SK-N-SH treated with all-trans-retinoic acid at 6 μM for 48 hours (cell line): ENCODE results near the gene STXBP3.

Experiments
- ATAC-seq: fragments of 200-7000 bp; cut with Tn5 transposase; 3 replicates; pipeline ENCODE4 v1.9.1; 2020; ENCODE audit warnings: mild to moderate bottlenecking, moderate library complexity
- ARNTL ChIP-seq: fragments of 450-650 bp; formaldehyde crosslinking; IDR thresholded peaks from 2 replicates; pipeline ENCODE4 v1.5.0; 2020; ENCODE audit warnings: low read depth, mild to moderate bottlenecking, moderate library complexity, borderline replicate concordance
- BACH2 ChIP-seq: fragments of 250-450 bp; sonication (Bioruptor Pico); IDR thresholded peaks from 2 replicates; pipeline ENCODE4 v1.9.0; 2021; ENCODE audit warnings: mild to moderate bottlenecking, borderline replicate concordance
- CREB5 ChIP-seq: fragments of 250-450 bp; sonication (Bioruptor Pico); IDR thresholded peaks from 2 replicates; pipeline ENCODE4 v1.5.1; 2020; ENCODE audit warnings: low read depth, mild to moderate bottlenecking, moderate library complexity
- CSRNP3 ChIP-seq: fragments of 250-450 bp; sonication (Bioruptor Pico); IDR thresholded peaks from 2 replicates; pipeline ENCODE4 v1.5.1; 2021; ENCODE audit warnings: mild to moderate bottlenecking, moderate library complexity
- GLIS3 ChIP-seq: fragments of 250-450 bp; sonication (Bioruptor Pico); IDR thresholded peaks from 2 replicates; pipeline ENCODE4 v1.5.0; 2020; ENCODE audit warnings: mild to moderate bottlenecking, moderate library complexity
- ISL1 ChIP-seq: fragments of 250-450 bp; sonication (Bioruptor Pico); IDR thresholded peaks from 2 replicates; pipeline ENCODE4 v2.1.2; 2022; ENCODE audit warnings: mild to moderate bottlenecking, moderate library complexity
- OSR1 ChIP-seq: fragments of 250-450 bp; sonication (Bioruptor Pico); IDR thresholded peaks from 2 replicates; pipeline ENCODE4 v1.8.0; 2022; ENCODE audit warnings: moderate library complexity, mild to moderate bottlenecking, inconsistent platforms
- PATZ1 ChIP-seq: fragments of 250-450 bp; sonication (Bioruptor Pico); IDR thresholded peaks from 2 replicates; pipeline ENCODE4 v1.8.0; 2020; ENCODE audit warnings: mild to moderate bottlenecking, moderate library complexity, borderline replicate concordance
- PPARA ChIP-seq: fragments of 250-450 bp; sonication (Bioruptor Pico); IDR thresholded peaks from 2 replicates; pipeline ENCODE4 v1.5.0; 2020; ENCODE audit warnings: mild to moderate bottlenecking, borderline replicate concordance
- RARB ChIP-seq: fragments of 250-450 bp; sonication (Bioruptor Pico); IDR thresholded peaks from 2 replicates; pipeline ENCODE4 v1.8.0; 2021; ENCODE audit warnings: mild to moderate bottlenecking, moderate library complexity
- SNAI2 ChIP-seq: fragments of 250-450 bp; sonication (Bioruptor Pico); IDR thresholded peaks from 2 replicates; pipeline ENCODE4 v1.5.0; 2020; ENCODE audit warnings: mild to moderate bottlenecking, moderate library complexity
- TCF4 ChIP-seq: fragments of 250-450 bp; sonication (Bioruptor Pico); IDR thresholded peaks from 2 replicates; pipeline ENCODE4 v1.8.0; 2021; ENCODE audit warnings: mild to moderate bottlenecking, moderate library complexity, borderline replicate concordance
- TSHZ2 ChIP-seq: fragments of 250-450 bp; sonication (Bioruptor Pico); IDR thresholded peaks from 2 replicates; pipeline ENCODE4 v1.5.0; 2020; ENCODE audit warnings: mild to moderate bottlenecking, moderate library complexity
- ZC3H10 ChIP-seq: fragments of 250-450 bp; sonication (Bioruptor Pico); IDR thresholded peaks from 2 replicates; pipeline ENCODE4 v1.5.1; 2021; ENCODE audit warnings: mild to moderate bottlenecking, moderate library complexity
- ZFP3 ChIP-seq: fragments of 250-450 bp; sonication (Bioruptor Pico); IDR thresholded peaks from 2 replicates; pipeline ENCODE4 v1.5.0; 2020; ENCODE audit warnings: mild to moderate bottlenecking, moderate library complexity
- ZFP30 ChIP-seq: fragments of 450-650 bp; formaldehyde crosslinking; IDR thresholded peaks from 2 replicates; pipeline ENCODE4 v1.5.0; 2022; ENCODE audit warnings: mild to moderate bottlenecking, moderate library complexity
- ZNF70 ChIP-seq: fragments of 450-650 bp; formaldehyde crosslinking; IDR thresholded peaks from 2 replicates; pipeline ENCODE4 v1.5.0; 2020; ENCODE audit warnings: mild to moderate bottlenecking, moderate library complexity
- TF ChIP-seq, protein P1 (sequence below): fragments of 250-450 bp; sonication (Bioruptor Pico); IDR thresholded peaks from 2 replicates; pipeline ENCODE4 v1.8.0; 2021; ENCODE audit warnings: low read depth, mild to moderate bottlenecking, moderate library complexity, borderline replicate concordance

The STXBP3 gene

DNA sequence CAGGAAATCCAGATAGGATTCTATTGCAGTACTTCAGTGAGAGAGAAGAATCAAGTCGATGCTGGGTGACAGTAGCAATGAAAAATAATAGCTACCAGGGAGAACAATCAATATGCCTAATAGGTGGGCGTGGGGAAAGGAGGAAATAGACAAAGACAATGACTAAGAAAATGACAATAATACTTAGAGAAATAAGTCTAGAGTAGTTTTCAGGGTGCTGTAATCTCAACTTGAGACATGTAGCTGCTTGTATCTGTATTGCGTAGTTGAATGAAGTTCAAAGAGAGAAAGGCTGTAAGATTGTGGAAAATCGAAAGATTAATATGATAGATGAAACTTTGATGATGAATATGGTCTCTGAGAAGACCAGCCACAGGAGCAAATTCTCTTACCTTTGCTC is 2.6 kb downstream of the STXBP3 start:
- TF ChIP-seq OSR1, result no peak
- no peak for TF ChIP-seq PATZ1 (CRISPR knock-in tag)
- no peak for TF ChIP-seq CSRNP3 (CRISPR knock-in tag)
- no peak for TF ChIP-seq ZFP3
- no peak for TF ChIP-seq ZC3H10 (CRISPR knock-in tag)
- TF ChIP-seq GLIS3 (CRISPR knock-in tag), result no peak
- TF ChIP-seq BACH2 (CRISPR knock-in tag), result no peak
- TF ChIP-seq TCF4, result no peak
- TF ChIP-seq, protein P1, sequence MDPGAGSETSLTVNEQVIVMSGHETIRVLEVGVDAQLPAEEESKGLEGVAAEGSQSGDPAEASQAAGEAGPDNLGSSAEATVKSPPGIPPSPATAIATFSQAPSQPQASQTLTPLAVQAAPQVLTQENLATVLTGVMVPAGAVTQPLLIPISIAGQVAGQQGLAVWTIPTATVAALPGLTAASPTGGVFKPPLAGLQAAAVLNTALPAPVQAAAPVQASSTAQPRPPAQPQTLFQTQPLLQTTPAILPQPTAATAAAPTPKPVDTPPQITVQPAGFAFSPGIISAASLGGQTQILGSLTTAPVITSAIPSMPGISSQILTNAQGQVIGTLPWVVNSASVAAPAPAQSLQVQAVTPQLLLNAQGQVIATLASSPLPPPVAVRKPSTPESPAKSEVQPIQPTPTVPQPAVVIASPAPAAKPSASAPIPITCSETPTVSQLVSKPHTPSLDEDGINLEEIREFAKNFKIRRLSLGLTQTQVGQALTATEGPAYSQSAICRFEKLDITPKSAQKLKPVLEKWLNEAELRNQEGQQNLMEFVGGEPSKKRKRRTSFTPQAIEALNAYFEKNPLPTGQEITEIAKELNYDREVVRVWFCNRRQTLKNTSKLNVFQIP, result no peak
- TF ChIP-seq ARNTL (CRISPR knock-in tag), result no peak
- TF ChIP-seq CREB5 (CRISPR knock-in tag), result no peak
- no peak for TF ChIP-seq SNAI2 (CRISPR knock-in tag)
- ATAC-seq, result no peak

GRCh38 chr1:108750476-108751181 is 4.2 kb downstream of the STXBP3 start:
- ATAC-seq, result no peak
- TF ChIP-seq GLIS3 (CRISPR knock-in tag) (no peak), PPARA (CRISPR knock-in tag) (no peak), SNAI2 (CRISPR knock-in tag) (no peak), ZNF70 (CRISPR knock-in tag) (no peak), TSHZ2 (CRISPR knock-in tag) (no peak), ZFP30 (no peak), TCF4 (no peak)
- TF ChIP-seq, all 23 proteins: peak for 0

- TF ChIP-seq ZFP3 (no peak), TSHZ2 (CRISPR knock-in tag) (no peak), CSRNP3 (CRISPR knock-in tag) (no peak), RARB (CRISPR knock-in tag) (no peak), ZNF70 (CRISPR knock-in tag) (no peak), ISL1 (CRISPR knock-in tag) (no peak), CREB5 (CRISPR knock-in tag) (no peak), ARNTL (CRISPR knock-in tag) (no peak)
- TF ChIP-seq, all 23 proteins: peak for 0
- no peak for ATAC-seq
Observed at GRCh38 chr1:108753363-108753762, 6.9 kb downstream of the STXBP3 start.
